ENCODE results near the gene ZNF423.

ZNF423 gene

GRCh38 chr16:49785970-49786369 lies 69.9 kb downstream of the ZNF423 start:
- DNase-seq (ENCODE audit: extremely low read depth, insufficient read length), result no peak
- Histone ChIP-seq H3K4me3 (replicated peaks; ENCODE audit: low read depth, low read length) (no peak overlapping the region), H3K36me3 (ENCODE audit: control insufficient read depth, insufficient read depth, low read length) (no peaks in the 10 kb centered on the region), H3K27me3 (replicated peaks; ENCODE audit: control insufficient read depth, insufficient read depth, low read length) (no peaks in the 10 kb centered on the region; the same call in 1 of the 2 replicates)
- TF ChIP-seq, protein P1, sequence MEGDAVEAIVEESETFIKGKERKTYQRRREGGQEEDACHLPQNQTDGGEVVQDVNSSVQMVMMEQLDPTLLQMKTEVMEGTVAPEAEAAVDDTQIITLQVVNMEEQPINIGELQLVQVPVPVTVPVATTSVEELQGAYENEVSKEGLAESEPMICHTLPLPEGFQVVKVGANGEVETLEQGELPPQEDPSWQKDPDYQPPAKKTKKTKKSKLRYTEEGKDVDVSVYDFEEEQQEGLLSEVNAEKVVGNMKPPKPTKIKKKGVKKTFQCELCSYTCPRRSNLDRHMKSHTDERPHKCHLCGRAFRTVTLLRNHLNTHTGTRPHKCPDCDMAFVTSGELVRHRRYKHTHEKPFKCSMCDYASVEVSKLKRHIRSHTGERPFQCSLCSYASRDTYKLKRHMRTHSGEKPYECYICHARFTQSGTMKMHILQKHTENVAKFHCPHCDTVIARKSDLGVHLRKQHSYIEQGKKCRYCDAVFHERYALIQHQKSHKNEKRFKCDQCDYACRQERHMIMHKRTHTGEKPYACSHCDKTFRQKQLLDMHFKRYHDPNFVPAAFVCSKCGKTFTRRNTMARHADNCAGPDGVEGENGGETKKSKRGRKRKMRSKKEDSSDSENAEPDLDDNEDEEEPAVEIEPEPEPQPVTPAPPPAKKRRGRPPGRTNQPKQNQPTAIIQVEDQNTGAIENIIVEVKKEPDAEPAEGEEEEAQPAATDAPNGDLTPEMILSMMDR (IDR thresholded peaks at IDR 0.05; ENCODE audit: insufficient read depth, low read length, poor library complexity, severe bottlenecking), result no peak

- TF ChIP-seq, protein P1 (IDR thresholded peaks at IDR 0.05; ENCODE audit: insufficient read depth, low read length, poor library complexity, severe bottlenecking), result no peak
- no peak overlapping the region for H3K4me3 ChIP-seq (replicated peaks; ENCODE audit: low read depth, low read length)
- H3K27me3 ChIP-seq (replicated peaks; ENCODE audit: control insufficient read depth, insufficient read depth, low read length), result no peaks in the 10 kb centered on the region; the same call in 1 of the 2 replicates
- no peaks in the 10 kb centered on the region for H3K36me3 ChIP-seq (ENCODE audit: control insufficient read depth, insufficient read depth, low read length)
- DNase-seq (ENCODE audit: extremely low read depth, insufficient read length), result no peak
Measured at GRCh38 chr16:49782405-49782804, 73.5 kb downstream of the ZNF423 start.

DNA sequence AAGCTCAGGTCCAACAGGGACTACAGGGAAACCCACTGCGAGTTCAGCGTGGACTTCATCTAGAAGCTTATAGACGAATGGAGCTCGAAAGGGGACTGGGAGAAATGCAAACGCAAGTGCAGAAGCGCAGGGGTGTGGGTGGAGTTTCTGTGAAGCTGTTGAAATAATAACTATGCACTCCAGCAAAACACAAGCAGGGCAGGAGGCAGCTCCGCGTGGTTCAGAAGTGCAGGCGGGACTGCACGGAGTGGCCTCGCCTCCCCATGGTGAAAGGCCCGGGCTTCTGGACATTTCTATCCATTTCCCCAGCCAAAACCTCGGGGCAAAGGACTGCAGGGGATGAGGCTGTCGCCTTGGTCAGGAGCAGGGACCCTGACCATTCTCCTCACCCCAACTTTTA lies 74.5 kb downstream of the ZNF423 start:
- DNase-seq (ENCODE audit: extremely low read depth, insufficient read length), result no peak
- H3K4me3 ChIP-seq (replicated peaks; ENCODE audit: low read depth, low read length), result no peak overlapping the region
- no peaks in the 10 kb centered on the region for H3K36me3 ChIP-seq (ENCODE audit: control insufficient read depth, insufficient read depth, low read length)
- H3K27me3 ChIP-seq (replicated peaks; ENCODE audit: control insufficient read depth, insufficient read depth, low read length), result no peaks in the 10 kb centered on the region
- TF ChIP-seq, protein P1 (IDR thresholded peaks at IDR 0.05; ENCODE audit: insufficient read depth, low read length, poor library complexity, severe bottlenecking), result no peak

GRCh38 chr16:49780433-49780832 lies 75.5 kb downstream of the ZNF423 start:
- TF ChIP-seq, protein P1 (IDR thresholded peaks at IDR 0.05; ENCODE audit: insufficient read depth, low read length, poor library complexity, severe bottlenecking), result no peak
- Histone ChIP-seq H3K27me3 (replicated peaks; ENCODE audit: control insufficient read depth, insufficient read depth, low read length) (no peaks in the 10 kb centered on the region), H3K36me3 (ENCODE audit: control insufficient read depth, insufficient read depth, low read length) (no peaks in the 10 kb centered on the region), H3K4me3 (replicated peaks; ENCODE audit: low read depth, low read length) (no peak overlapping the region)
- no peak for DNase-seq (ENCODE audit: extremely low read depth, insufficient read length)

DNA sequence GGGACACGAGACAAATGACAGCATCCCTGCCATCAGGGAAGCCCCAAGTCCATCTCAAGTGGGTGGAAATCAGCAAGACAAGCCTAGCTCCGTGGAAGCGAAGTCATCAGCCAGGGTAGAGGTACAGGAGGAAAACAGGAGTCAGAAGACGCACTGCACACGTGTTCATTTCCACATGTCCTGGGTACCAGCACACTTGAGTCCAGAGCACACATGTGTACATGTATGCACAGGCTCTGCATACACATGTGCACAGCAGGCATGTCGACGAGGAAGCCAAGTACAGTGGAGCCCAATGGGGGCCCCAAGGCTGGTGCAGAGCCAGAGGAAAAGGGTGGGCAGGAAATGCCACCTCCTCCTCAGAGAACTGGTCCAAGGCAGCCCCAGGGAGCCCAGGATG lies 75.9 kb downstream of the ZNF423 start:
- H3K36me3 ChIP-seq (ENCODE audit: control insufficient read depth, insufficient read depth, low read length), result no peaks in the 10 kb centered on the region
- no peaks in the 10 kb centered on the region for H3K27me3 ChIP-seq (replicated peaks; ENCODE audit: control insufficient read depth, insufficient read depth, low read length)
- DNase-seq (ENCODE audit: extremely low read depth, insufficient read length), result no peak
- H3K4me3 ChIP-seq (replicated peaks; ENCODE audit: low read depth, low read length), result no peak overlapping the region
- TF ChIP-seq, protein P1 (IDR thresholded peaks at IDR 0.05; ENCODE audit: insufficient read depth, low read length, poor library complexity, severe bottlenecking), result no peak
